CD4-positive, alpha-beta memory T cell (primary cell): ENCODE results near the gene SFXN3. TPM values are rescaled to one million over a fixed set of nuclear protein-coding genes. Genes with fewer than 3 reads are reported as not detected.

ENCODE experiments used
- CTCF ChIA-PET: fragments of 350-600 bp; sonication (Branson Sonifier 250); formaldehyde crosslinking; loops from one replicate; lab custom pipeline; 2021; ENCODE audit warnings: inconsistent platforms; ENCODE audit not compliant: partially characterized antibody; lab: Charles Lee
- POLR2A ChIA-PET: fragments of 350-600 bp; sonication (Branson Sonifier 250); formaldehyde crosslinking; loops from one replicate; lab custom pipeline; 2021; ENCODE audit not compliant: partially characterized antibody; lab: Charles Lee
- DNase-seq, 5 donors: peaks; one replicate each; pipeline versions ENCODE4 v3.0.0 to v3.0.0-alpha.2; 2020 to 2022; ENCODE audit warnings: mixed read lengths in 1 of 5
- H3K27ac ChIP-seq: one replicate; pipeline ENCODE4 v1.7.0; 2013; ENCODE audit warnings: low read depth, low read length
- H3K27me3 ChIP-seq: 2 replicates; pipeline ENCODE4 v1.7.0; 2013; ENCODE audit warnings: mild to moderate bottlenecking, low read length, moderate library complexity; ENCODE audit not compliant: insufficient read depth
- H3K36me3 ChIP-seq: 2 replicates; pipeline ENCODE4 v1.7.0; 2013; ENCODE audit warnings: mild to moderate bottlenecking, low read length, moderate library complexity; ENCODE audit not compliant: insufficient read depth
- H3K4me1 ChIP-seq: 2 replicates; pipeline ENCODE4 v1.7.0; 2013; ENCODE audit warnings: mild to moderate bottlenecking, low read length, moderate library complexity; ENCODE audit not compliant: insufficient read depth
- H3K4me3 ChIP-seq, 2 donors: one replicate each; pipeline ENCODE4 v1.7.0; 2013; ENCODE audit warnings: low read length in 2 of 2, mild to moderate bottlenecking in 1 of 2
- H3K9me3 ChIP-seq, 2 donors: one replicate each; pipeline ENCODE4 v1.7.0; 2013; ENCODE audit warnings: low read length in 2 of 2, control low read depth in 1 of 2; ENCODE audit not compliant: control insufficient read depth in 1 of 2
- H3K27ac Mint-ChIP-seq, 7 donors: one replicate each; pipeline ENCODE4 v1.8.0; 2020 to 2021; ENCODE audit warnings: mixed read lengths in 7 of 7, mild to moderate bottlenecking in 6 of 7, inconsistent platforms in 3 of 7, moderate library complexity in 3 of 7
- H3K27me3 Mint-ChIP-seq, 2 donors: one replicate each; pipeline ENCODE4 v1.8.0; 2020 to 2021; ENCODE audit warnings: mixed read lengths in 2 of 2
- H3K36me3 Mint-ChIP-seq, 2 donors: one replicate each; pipeline ENCODE4 v1.8.0; 2020 to 2021; ENCODE audit warnings: mixed read lengths in 2 of 2, inconsistent platforms in 1 of 2, mild to moderate bottlenecking in 1 of 2
- H3K4me1 Mint-ChIP-seq, 4 donors: one replicate each; pipeline ENCODE4 v1.8.0; 2020 to 2021; ENCODE audit warnings: mixed read lengths in 4 of 4, mild to moderate bottlenecking in 1 of 4
- H3K4me3 Mint-ChIP-seq, 8 donors: one replicate each; pipeline ENCODE4 v1.8.0; 2020 to 2021; ENCODE audit warnings: mixed read lengths in 8 of 8, mild to moderate bottlenecking in 7 of 8, moderate library complexity in 6 of 8, inconsistent platforms in 3 of 8
- H3K9me3 Mint-ChIP-seq, 8 donors: one replicate each; pipeline ENCODE4 v1.8.0; 2020 to 2021; ENCODE audit warnings: mixed read lengths in 8 of 8, mild to moderate bottlenecking in 5 of 8, inconsistent platforms in 3 of 8, moderate library complexity in 1 of 8
- intact Hi-C: fragments of 100-400 bp; cut with micrococcal nuclease; formaldehyde crosslinking; loops from one replicate; pipeline ENCODE4 v1.15.1; 2023
- polyA plus RNA-seq, 2 donors: library from polyadenylated mRNA; unstranded; fragments of 300-500 nt; fragmentation: Illumina TruSeq; gene quantifications; one replicate each; pipeline ENCODE4 v1.2.3, GENCODE V29; 2021
- total RNA-seq, 2 experiments: library from RNA; stranded (reverse); gene quantifications; one replicate each; pipeline ENCODE4 v1.2.3, GENCODE V29; 2021

Gene SFXN3
- total and polyA plus RNA-seq, 4 experiments from 2014 or later: 10.8 to 123 (median 69.5) TPM

GRCh38 chr10:101071885-101072433 is 40.9 kb downstream of the SFXN3 start:
- CTCF ChIA-PET: interaction anchor here (1.0 to 18.0 kb wide), 3 partner anchors 23 to 70 kb away, joined by 4 to 645 read pairs (median 6); partner anchors contain the start of gene KAZALD1

GRCh38 chr10:101072923-101073322 is 41.9 kb downstream of the SFXN3 start:
- Histone ChIP-seq H3K27me3 (peaks cover 11% of the 10 kb centered on the region), H3K9me3 (no peaks in the 10 kb centered on the region), H3K27ac (no peak overlapping the region), H3K4me1 (no peaks in the 10 kb centered on the region), H3K36me3 (no peaks in the 10 kb centered on the region), H3K4me3 (no peak overlapping the region)
- Mint-ChIP-seq H3K4me1 (peaks cover 0 to 1% (median 0%) of the 10 kb centered on the region in 4 donors), H3K4me3 (no peak overlapping the region), H3K27ac (no peak overlapping the region), H3K36me3 (no peaks in the 10 kb centered on the region), H3K9me3 (no peaks in the 10 kb centered on the region), H3K27me3 (peaks cover 31 to 45% of the 10 kb centered on the region in 2 donors)
- DNase-seq: no peak
- ChIA-PET POLR2A (no interaction called here), CTCF (no interaction called here)
- intact Hi-C loops: no loop called here

More at GRCh38 chr10:101071885-101072433, 40.9 kb downstream of the SFXN3 start:
- Mint-ChIP-seq H3K27me3 (peaks cover 29 to 46% of the 10 kb centered on the region in 2 donors), H3K4me1 (peaks cover 0 to 6% (median 2%) of the 10 kb centered on the region in 4 donors), H3K9me3 (no peaks in the 10 kb centered on the region), H3K27ac (peak overlapping the region in 1 of 7 donors; percentile 9), H3K4me3 (no peak overlapping the region), H3K36me3 (peaks cover 0 to 2% of the 10 kb centered on the region in 2 donors)
- Histone ChIP-seq H3K27me3 (peaks cover 19% of the 10 kb centered on the region), H3K4me1 (peaks cover 8% of the 10 kb centered on the region), H3K27ac (no peak overlapping the region), H3K36me3 (no peaks in the 10 kb centered on the region), H3K9me3 (no peaks in the 10 kb centered on the region), H3K4me3 (no peak overlapping the region)
- POLR2A ChIA-PET: no interaction called here
- no peak for DNase-seq
- intact Hi-C loops: no loop called here

- Mint-ChIP-seq H3K27me3 (peaks cover 35 to 49% of the 10 kb centered on the region in 2 donors), H3K4me3 (no peak overlapping the region), H3K27ac (no peak overlapping the region), H3K4me1 (no peaks in the 10 kb centered on the region), H3K36me3 (no peaks in the 10 kb centered on the region), H3K9me3 (no peaks in the 10 kb centered on the region)
- Histone ChIP-seq H3K36me3 (no peaks in the 10 kb centered on the region), H3K4me1 (no peaks in the 10 kb centered on the region), H3K27me3 (peaks cover 11% of the 10 kb centered on the region), H3K4me3 (no peak overlapping the region), H3K27ac (no peak overlapping the region), H3K9me3 (no peaks in the 10 kb centered on the region)
- ChIA-PET POLR2A (no interaction called here), CTCF (interaction anchor here (1.4 to 1.9 kb wide), 2 partner anchors 16 to 22 kb away, joined by 3 to 7 read pairs; no protein-coding TSS in a partner anchor)
- DNase-seq: no peak
- intact Hi-C loops: no loop called here
These were observed 42.6 kb downstream of the SFXN3 start for GRCh38 chr10:101073631-101074030.

- H3K27me3 Mint-ChIP-seq: peaks cover 41 to 63% of the 10 kb centered on the region in 2 donors
- Histone ChIP-seq H3K27ac (no peak overlapping the region), H3K36me3 (no peaks in the 10 kb centered on the region), H3K27me3 (peaks cover 11% of the 10 kb centered on the region), H3K4me1 (no peaks in the 10 kb centered on the region), H3K9me3 (no peaks in the 10 kb centered on the region), H3K4me3 (no peak overlapping the region)
- CTCF ChIA-PET: interaction anchor here (0.6 to 2.1 kb wide), 4 partner anchors 9 to 66 kb away, joined by 3 to 8 read pairs (median 4); no protein-coding TSS in a partner anchor
- no peaks in the 10 kb centered on the region for H3K9me3 Mint-ChIP-seq
- no peaks in the 10 kb centered on the region for H3K36me3 Mint-ChIP-seq
- no peak overlapping the region for H3K27ac Mint-ChIP-seq
- no peak overlapping the region for H3K4me3 Mint-ChIP-seq
- intact Hi-C loops: no loop called here
- POLR2A ChIA-PET: no interaction called here
- H3K4me1 Mint-ChIP-seq: no peaks in the 10 kb centered on the region
- DNase-seq: no peak
These were observed 44.7 kb downstream of the SFXN3 start for GRCh38 chr10:101075775-101076174.

GRCh38 chr10:101076630-101077029 is 45.6 kb downstream of the SFXN3 start:
- Mint-ChIP-seq H3K4me3 (no peak overlapping the region), H3K36me3 (no peaks in the 10 kb centered on the region), H3K9me3 (no peaks in the 10 kb centered on the region), H3K4me1 (no peaks in the 10 kb centered on the region), H3K27me3 (peaks cover 46 to 70% of the 10 kb centered on the region in 2 donors), H3K27ac (no peak overlapping the region)
- ChIA-PET CTCF (interaction anchor here (1.1 to 2.1 kb wide), 3 partner anchors 25 to 65 kb away, joined by 4 to 8 read pairs (median 4); no protein-coding TSS in a partner anchor), POLR2A (no interaction called here)
- H3K27ac ChIP-seq: no peak overlapping the region
- no peak for DNase-seq
- no peaks in the 10 kb centered on the region for H3K36me3 ChIP-seq
- intact Hi-C loops: no loop called here
- H3K4me1 ChIP-seq: no peaks in the 10 kb centered on the region
- no peaks in the 10 kb centered on the region for H3K9me3 ChIP-seq
- H3K27me3 ChIP-seq: peaks cover 11% of the 10 kb centered on the region
- H3K4me3 ChIP-seq: no peak overlapping the region

- no peak for DNase-seq
- H3K4me1 ChIP-seq: no peaks in the 10 kb centered on the region
- ChIA-PET CTCF (interaction anchor here (1.2 to 1.6 kb wide), 4 partner anchors 8 to 62 kb away, joined by 3 to 5 read pairs (median 4); no protein-coding TSS in a partner anchor), POLR2A (no interaction called here)
- no peaks in the 10 kb centered on the region for H3K36me3 ChIP-seq
- Mint-ChIP-seq H3K27me3 (peaks cover 41 to 59% of the 10 kb centered on the region in 2 donors), H3K36me3 (no peaks in the 10 kb centered on the region), H3K9me3 (no peaks in the 10 kb centered on the region), H3K27ac (no peak overlapping the region), H3K4me3 (no peak overlapping the region), H3K4me1 (no peaks in the 10 kb centered on the region)
- H3K27me3 ChIP-seq: peaks cover 21% of the 10 kb centered on the region
- no peaks in the 10 kb centered on the region for H3K9me3 ChIP-seq
- intact Hi-C loops: no loop called here
- H3K4me3 ChIP-seq: no peak overlapping the region
- H3K27ac ChIP-seq: no peak overlapping the region
These were observed 48.8 kb downstream of the SFXN3 start for GRCh38 chr10:101079874-101080273.

- Histone ChIP-seq H3K27ac (no peak overlapping the region), H3K27me3 (peaks cover 15% of the 10 kb centered on the region), H3K4me1 (no peaks in the 10 kb centered on the region), H3K4me3 (no peak overlapping the region), H3K9me3 (no peaks in the 10 kb centered on the region), H3K36me3 (no peaks in the 10 kb centered on the region)
- Mint-ChIP-seq H3K9me3 (no peaks in the 10 kb centered on the region), H3K4me1 (no peaks in the 10 kb centered on the region), H3K27ac (no peak overlapping the region), H3K27me3 (peaks cover 34 to 55% of the 10 kb centered on the region in 2 donors), H3K4me3 (no peak overlapping the region), H3K36me3 (no peaks in the 10 kb centered on the region)
- ChIA-PET POLR2A (no interaction called here), CTCF (no interaction called here)
- intact Hi-C loops: no loop called here
- DNase-seq: no peak
These were observed 50.2 kb downstream of the SFXN3 start for GRCh38 chr10:101080933-101081931.
